Measurements from ENCODE around the gene SNF8.

- TF ChIP-seq TAF1 (IDR thresholded peaks at IDR 0.05; ENCODE audit: borderline replicate concordance, low read depth, low read length) (peak; percentile 63; the same call in 1 of the 2 replicates), POLR2A (IDR thresholded peaks at IDR 0.05; ENCODE audit: low read depth, low read length) (peak; percentile 91), POLR2AphosphoS5 (IDR thresholded peaks at IDR 0.05; ENCODE audit: low read depth, low read length) (peak; percentile 91)
Measured at GRCh38 chr17:48908047-48908843, 36.4 kb downstream of the SNF8 start, which contains the start of gene UBE2Z.

Measured in GM12892 (cell line).